Upper lobe of left lung (tissue), 4 donors: Measurements from ENCODE around the gene KIF26B.

Source experiments
- EP300 ChIP-seq, 4 donors: sonication (generic); formaldehyde crosslinking; IDR thresholded peaks; one replicate each; pipeline ENCODE4 v1.5.1; 2017; ENCODE audit warnings: antibody characterized with exemption in 4 of 4, control low read depth in 2 of 4
- POLR2A ChIP-seq, 4 donors: fragments of 450-650 bp; IDR thresholded peaks; one replicate each; pipeline ENCODE4 v1.5.1; 2016 to 2017; ENCODE audit warnings: antibody characterized with exemption in 4 of 4, mild to moderate bottlenecking in 2 of 4
- POLR2AphosphoS5 ChIP-seq, 2 donors: sonication (generic); formaldehyde crosslinking; IDR thresholded peaks; one replicate each; pipeline ENCODE4 v1.5.1; 2017; ENCODE audit warnings: antibody characterized with exemption in 2 of 2
- TF ChIP-seq, protein P1 (sequence below), 6 experiments: fragments of 450-650 bp in 4 of 6; fragments of 200-600 bp in 2 of 6; sonication (generic) in 2 of 6; IDR thresholded peaks; one replicate each; pipeline ENCODE4 v1.5.1; 2016 to 2019; ENCODE audit warnings: antibody characterized with exemption in 6 of 6

DNA sequence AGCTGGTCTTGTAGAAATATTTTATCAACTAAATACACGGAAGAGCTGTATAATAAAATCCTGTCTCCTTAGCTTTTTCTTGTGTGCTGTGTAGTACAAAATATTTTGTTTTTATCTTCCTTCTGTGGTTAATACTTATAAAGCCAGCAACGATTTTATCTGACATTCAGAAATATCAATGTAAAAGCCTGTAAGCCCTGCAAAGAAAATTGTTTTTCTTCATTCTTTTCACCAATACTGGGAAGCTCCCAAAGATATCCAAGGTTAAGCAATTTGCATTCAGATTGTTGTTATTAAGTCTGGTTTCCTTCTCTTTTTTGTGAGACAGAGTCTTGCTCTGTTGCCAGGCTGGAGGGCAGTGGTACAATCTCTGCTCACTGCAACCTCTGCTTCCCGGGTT lies 38.0 kb upstream of the KIF26B start:
- TF ChIP-seq, protein P1, sequence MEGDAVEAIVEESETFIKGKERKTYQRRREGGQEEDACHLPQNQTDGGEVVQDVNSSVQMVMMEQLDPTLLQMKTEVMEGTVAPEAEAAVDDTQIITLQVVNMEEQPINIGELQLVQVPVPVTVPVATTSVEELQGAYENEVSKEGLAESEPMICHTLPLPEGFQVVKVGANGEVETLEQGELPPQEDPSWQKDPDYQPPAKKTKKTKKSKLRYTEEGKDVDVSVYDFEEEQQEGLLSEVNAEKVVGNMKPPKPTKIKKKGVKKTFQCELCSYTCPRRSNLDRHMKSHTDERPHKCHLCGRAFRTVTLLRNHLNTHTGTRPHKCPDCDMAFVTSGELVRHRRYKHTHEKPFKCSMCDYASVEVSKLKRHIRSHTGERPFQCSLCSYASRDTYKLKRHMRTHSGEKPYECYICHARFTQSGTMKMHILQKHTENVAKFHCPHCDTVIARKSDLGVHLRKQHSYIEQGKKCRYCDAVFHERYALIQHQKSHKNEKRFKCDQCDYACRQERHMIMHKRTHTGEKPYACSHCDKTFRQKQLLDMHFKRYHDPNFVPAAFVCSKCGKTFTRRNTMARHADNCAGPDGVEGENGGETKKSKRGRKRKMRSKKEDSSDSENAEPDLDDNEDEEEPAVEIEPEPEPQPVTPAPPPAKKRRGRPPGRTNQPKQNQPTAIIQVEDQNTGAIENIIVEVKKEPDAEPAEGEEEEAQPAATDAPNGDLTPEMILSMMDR (IDR thresholded peaks at IDR 0.05) = no peak
- TF ChIP-seq POLR2A (IDR thresholded peaks at IDR 0.05) (no peak), POLR2AphosphoS5 (IDR thresholded peaks at IDR 0.05) (no peak), EP300 (IDR thresholded peaks at IDR 0.05) (no peak)
